Measurements from ENCODE around the gene CCDC27. TPM values are rescaled to one million over a fixed set of nuclear protein-coding genes. Genes with fewer than 3 reads are reported as not detected.
A peak's percentile ranks its signal among the peaks of the same experiment; 100 is the strongest.

The CCDC27 gene
- total and polyA plus RNA-seq, 4 donors = not detected

- no peaks in the 10 kb centered on the region for H3K36me3 ChIP-seq (ENCODE audit: control insufficient read depth in 1 of 2, insufficient read depth in 2 of 2, low read length in 1 of 2)
- no peaks in the 10 kb centered on the region for H3K27me3 ChIP-seq (ENCODE audit: control insufficient read depth in 1 of 2, insufficient read depth in 2 of 2, low read length in 1 of 2)
- DNase-seq (no peak), ATAC-seq (ENCODE audit: low FRiP score) (no peak)
- H3K4me3 ChIP-seq (ENCODE audit: low read length in 2 of 2) = no peak overlapping the region
- 83 to 84% methylated on average over 17 of the region's 17 CpGs for WGBS, 2 donors
- H3K27ac ChIP-seq (ENCODE audit: low read depth in 1 of 2, low read length in 2 of 2) = no peak overlapping the region
- intact Hi-C loops (cut with DNase I) = no loop called here
- H3K4me1 ChIP-seq (ENCODE audit: control insufficient read depth in 1 of 2, insufficient read depth in 2 of 2, low read length in 2 of 2) = no peaks in the 10 kb centered on the region
- peaks cover 1% of the 10 kb centered on the region for H3K9me3 ChIP-seq (ENCODE audit: control insufficient read depth, low read length)
Observed at GRCh38 chr1:3761296-3762010, 9.2 kb downstream of the CCDC27 start.

GRCh38 chr1:3762151-3762872 lies 10.1 kb downstream of the CCDC27 start:
- intact Hi-C loops (cut with DNase I) = no loop called here

GRCh38 chr1:3762873-3763228 lies 10.6 kb downstream of the CCDC27 start:
- DNase-seq (no peak), ATAC-seq (ENCODE audit: low FRiP score) (no peak)
- no peaks in the 10 kb centered on the region for H3K4me1 ChIP-seq (ENCODE audit: control insufficient read depth in 1 of 2, insufficient read depth in 2 of 2, low read length in 2 of 2)
- peaks cover 1% of the 10 kb centered on the region for H3K9me3 ChIP-seq (ENCODE audit: control insufficient read depth, low read length)
- no peak overlapping the region for H3K4me3 ChIP-seq (ENCODE audit: low read length in 2 of 2)
- H3K27me3 ChIP-seq (ENCODE audit: control insufficient read depth in 1 of 2, insufficient read depth in 2 of 2, low read length in 1 of 2) = no peaks in the 10 kb centered on the region
- no peak overlapping the region for H3K27ac ChIP-seq (ENCODE audit: low read depth in 1 of 2, low read length in 2 of 2)
- no peaks in the 10 kb centered on the region for H3K36me3 ChIP-seq (ENCODE audit: control insufficient read depth in 1 of 2, insufficient read depth in 2 of 2, low read length in 1 of 2)
- 82 to 84% methylated on average over 10 to 12 of the region's 12 CpGs for WGBS, 2 donors
- intact Hi-C loops (cut with DNase I) = no loop called here

More at GRCh38 chr1:3762151-3762872, 10.1 kb downstream of the CCDC27 start:
- Histone ChIP-seq H3K4me1 (ENCODE audit: control insufficient read depth in 1 of 2, insufficient read depth in 2 of 2, low read length in 2 of 2) (no peaks in the 10 kb centered on the region), H3K27me3 (ENCODE audit: control insufficient read depth in 1 of 2, insufficient read depth in 2 of 2, low read length in 1 of 2) (no peaks in the 10 kb centered on the region), H3K36me3 (ENCODE audit: control insufficient read depth in 1 of 2, insufficient read depth in 2 of 2, low read length in 1 of 2) (no peaks in the 10 kb centered on the region), H3K27ac (ENCODE audit: low read depth in 1 of 2, low read length in 2 of 2) (no peak overlapping the region), H3K4me3 (ENCODE audit: low read length in 2 of 2) (no peak overlapping the region), H3K9me3 (ENCODE audit: control insufficient read depth, low read length) (peaks cover 1% of the 10 kb centered on the region)
- DNase-seq (no peak), ATAC-seq (ENCODE audit: low FRiP score) (no peak)
- WGBS, 2 donors = 78 to 83% methylated on average over 14 to 15 of the region's 15 CpGs

GRCh38 chr1:3763351-3764125 lies 11.3 kb downstream of the CCDC27 start:
- H3K36me3 ChIP-seq (ENCODE audit: control insufficient read depth in 1 of 2, insufficient read depth in 2 of 2, low read length in 1 of 2) = no peaks in the 10 kb centered on the region
- no peak overlapping the region for H3K27ac ChIP-seq (ENCODE audit: low read depth in 1 of 2, low read length in 2 of 2)
- ATAC-seq (ENCODE audit: low FRiP score) (no peak), DNase-seq (peak in 1 of 2 donors; percentile 65)
- no peaks in the 10 kb centered on the region for H3K4me1 ChIP-seq (ENCODE audit: control insufficient read depth in 1 of 2, insufficient read depth in 2 of 2, low read length in 2 of 2)
- no peaks in the 10 kb centered on the region for H3K27me3 ChIP-seq (ENCODE audit: control insufficient read depth in 1 of 2, insufficient read depth in 2 of 2, low read length in 1 of 2)
- H3K4me3 ChIP-seq (ENCODE audit: low read length in 2 of 2) = no peak overlapping the region
- H3K9me3 ChIP-seq (ENCODE audit: control insufficient read depth, low read length) = peaks cover 1% of the 10 kb centered on the region
- intact Hi-C loops (cut with DNase I) = no loop called here
- WGBS, 2 donors = 81 to 83% methylated on average over 29 to 31 of the region's 31 CpGs

GRCh38 chr1:3767328-3767925 lies 15.2 kb downstream of the CCDC27 start:
- Histone ChIP-seq H3K27me3 (ENCODE audit: control insufficient read depth in 1 of 2, insufficient read depth in 2 of 2, low read length in 1 of 2) (no peaks in the 10 kb centered on the region), H3K9me3 (ENCODE audit: control insufficient read depth, low read length) (no peaks in the 10 kb centered on the region), H3K4me3 (ENCODE audit: low read length in 2 of 2) (no peak overlapping the region), H3K4me1 (ENCODE audit: control insufficient read depth in 1 of 2, insufficient read depth in 2 of 2, low read length in 2 of 2) (no peaks in the 10 kb centered on the region), H3K36me3 (ENCODE audit: control insufficient read depth in 1 of 2, insufficient read depth in 2 of 2, low read length in 1 of 2) (no peaks in the 10 kb centered on the region), H3K27ac (ENCODE audit: low read depth in 1 of 2, low read length in 2 of 2) (no peak overlapping the region)
- 89 to 92% methylated on average over 17 of the region's 17 CpGs for WGBS, 2 donors
- intact Hi-C loops (cut with DNase I) = no loop called here
- DNase-seq (no peak), ATAC-seq (ENCODE audit: low FRiP score) (no peak)

GRCh38 chr1:3768811-3769390 lies 16.7 kb downstream of the CCDC27 start:
- no peak for ATAC-seq (ENCODE audit: low FRiP score)

GRCh38 chr1:3770047-3770765 lies 18.0 kb downstream of the CCDC27 start:
- intact Hi-C loops (cut with DNase I) = no loop called here
- Histone ChIP-seq H3K9me3 (ENCODE audit: control insufficient read depth, low read length) (no peaks in the 10 kb centered on the region), H3K4me1 (ENCODE audit: control insufficient read depth in 1 of 2, insufficient read depth in 2 of 2, low read length in 2 of 2) (no peaks in the 10 kb centered on the region), H3K27ac (ENCODE audit: low read depth in 1 of 2, low read length in 2 of 2) (no peak overlapping the region), H3K27me3 (ENCODE audit: control insufficient read depth in 1 of 2, insufficient read depth in 2 of 2, low read length in 1 of 2) (no peaks in the 10 kb centered on the region), H3K36me3 (ENCODE audit: control insufficient read depth in 1 of 2, insufficient read depth in 2 of 2, low read length in 1 of 2) (no peaks in the 10 kb centered on the region), H3K4me3 (ENCODE audit: low read length in 2 of 2) (no peak overlapping the region)
- 88 to 92% methylated on average over 16 of the region's 16 CpGs for WGBS, 2 donors
- no peak for DNase-seq
- ATAC-seq (ENCODE audit: low FRiP score) = no peak

More at GRCh38 chr1:3768811-3769390, 16.7 kb downstream of the CCDC27 start:
- no peaks in the 10 kb centered on the region for H3K27me3 ChIP-seq (ENCODE audit: control insufficient read depth in 1 of 2, insufficient read depth in 2 of 2, low read length in 1 of 2)
- no peak overlapping the region for H3K4me3 ChIP-seq (ENCODE audit: low read length in 2 of 2)
- no peaks in the 10 kb centered on the region for H3K9me3 ChIP-seq (ENCODE audit: control insufficient read depth, low read length)
- WGBS, 2 donors = 93 to 94% methylated on average over 22 of the region's 22 CpGs
- no peaks in the 10 kb centered on the region for H3K36me3 ChIP-seq (ENCODE audit: control insufficient read depth in 1 of 2, insufficient read depth in 2 of 2, low read length in 1 of 2)
- no peaks in the 10 kb centered on the region for H3K4me1 ChIP-seq (ENCODE audit: control insufficient read depth in 1 of 2, insufficient read depth in 2 of 2, low read length in 2 of 2)
- H3K27ac ChIP-seq (ENCODE audit: low read depth in 1 of 2, low read length in 2 of 2) = no peak overlapping the region
- intact Hi-C loops (cut with DNase I) = no loop called here
- DNase-seq = no peak
